Cardiac atrium fibroblast (primary cell): ENCODE measurements around the gene TRIOBP. TPM values are rescaled to one million over a fixed set of nuclear protein-coding genes. Genes with fewer than 3 reads are reported as not detected.

ENCODE experiments used
- total RNA-seq: library from RNA; depleted of rRNA; stranded (reverse); fragments of >200 nt; gene quantifications from 2 replicates; pipeline ENCODE4 v1.2.3, GENCODE V29; 2015

TRIOBP gene
- 147 and 167 TPM in 2 replicates for total RNA-seq

GRCh38 chr22:37696657-37697537 lies at the start of gene TRIOBP:
Gene TRIOBP, plus strand, starts transcription at chr22:37697048. Its CDS starts 4,318 bp downstream, at chr22:37701366.

GRCh38 chr22:37658133-37659065 lies 38.4 kb upstream of the TRIOBP start, which contains the start of gene PDXP:
Gene PDXP, plus strand, starts transcription at chr22:37658723. Its CDS starts 60 bp downstream, at chr22:37658783.

GRCh38 chr22:37674951-37675929 lies 21.6 kb upstream of the TRIOBP start, which contains the start of gene LGALS1:
Gene LGALS1, plus strand, starts transcription at chr22:37675636. Its CDS starts 67 bp downstream, at chr22:37675703.

GRCh38 chr22:37686002-37686982 lies 10.6 kb upstream of the TRIOBP start, which contains the start of gene NOL12:
Gene NOL12, plus strand, starts transcription at chr22:37686343. Its CDS starts 50 bp downstream, at chr22:37686393.

GRCh38 chr22:37807410-37808293 lies 110.8 kb downstream of the TRIOBP start, which contains the start of gene GCAT:
Gene GCAT, plus strand, starts transcription at chr22:37807934. Its CDS starts 34 bp downstream, at chr22:37807968.

GRCh38 chr22:37823134-37823985 lies 126.5 kb downstream of the TRIOBP start, which contains the start of gene GALR3:
Gene GALR3, plus strand, starts transcription at chr22:37823382. Its CDS starts 25 bp downstream, at chr22:37823407.

Other genes starting within 250 kb of the TRIOBP start
- 1.3 TPM in 1 of 2 replicates, not detected in the other for gene MFNG, start 210.7 kb upstream of the TRIOBP start, total RNA-seq
- 5.8 and 6.3 TPM in 2 replicates for gene CARD10, start 177.6 kb upstream of the TRIOBP start, total RNA-seq
- 90.3 and 92.3 TPM in 2 replicates for gene CDC42EP1, start 136.6 kb upstream of the TRIOBP start, total RNA-seq
- not detected in 2 replicates for gene LGALS2, start 117.0 kb upstream of the TRIOBP start, total RNA-seq
- gene GGA1, start 88.2 kb upstream of the TRIOBP start, total RNA-seq = 31.6 and 34.8 TPM in 2 replicates
- gene SH3BP1, start 57.4 kb upstream of the TRIOBP start, total RNA-seq = 14.3 and 16.1 TPM in 2 replicates
- gene PDXP, start 38.3 kb upstream of the TRIOBP start, total RNA-seq = 17.3 and 18.1 TPM in 2 replicates
- 7,107 and 10,121 TPM in 2 replicates for gene LGALS1, start 21.4 kb upstream of the TRIOBP start, total RNA-seq
- gene NOL12, start 10.7 kb upstream of the TRIOBP start, total RNA-seq = 21.9 and 41.2 TPM in 2 replicates
- 32.9 and 35.0 TPM in 2 replicates for gene GCAT, start 110.9 kb downstream of the TRIOBP start, total RNA-seq
- not detected in 2 replicates for gene GALR3, start 126.3 kb downstream of the TRIOBP start, total RNA-seq
- gene ANKRD54, start 147.3 kb downstream of the TRIOBP start, total RNA-seq = 19.0 and 30.0 TPM in 2 replicates
- 432 and 441 TPM in 2 replicates for gene EIF3L, start 152.4 kb downstream of the TRIOBP start, total RNA-seq
- 29.3 and 42.8 TPM in 2 replicates for gene MICALL1, start 209.2 kb downstream of the TRIOBP start, total RNA-seq